NCI-H345 treated with DMSO at 0.1 percent for 48 hours (cell line): Measurements from ENCODE around the gene TGFB2.

Source experiments
- DNase-seq: peaks from one replicate; lab custom pipeline; 2025; ENCODE audit not compliant: unreplicated experiment; lab: John Stamatoyannopoulos, UW

TGFB2 gene

GRCh38 chr1:218459878-218460711 lies 115.0 kb downstream of the TGFB2 start:
- no peak for DNase-seq

- DNase-seq = no peak
Observed at GRCh38 chr1:218461351-218461750, 116.2 kb downstream of the TGFB2 start.

GRCh38 chr1:218462116-218462515 lies 117.0 kb downstream of the TGFB2 start:
- no peak for DNase-seq

DNA sequence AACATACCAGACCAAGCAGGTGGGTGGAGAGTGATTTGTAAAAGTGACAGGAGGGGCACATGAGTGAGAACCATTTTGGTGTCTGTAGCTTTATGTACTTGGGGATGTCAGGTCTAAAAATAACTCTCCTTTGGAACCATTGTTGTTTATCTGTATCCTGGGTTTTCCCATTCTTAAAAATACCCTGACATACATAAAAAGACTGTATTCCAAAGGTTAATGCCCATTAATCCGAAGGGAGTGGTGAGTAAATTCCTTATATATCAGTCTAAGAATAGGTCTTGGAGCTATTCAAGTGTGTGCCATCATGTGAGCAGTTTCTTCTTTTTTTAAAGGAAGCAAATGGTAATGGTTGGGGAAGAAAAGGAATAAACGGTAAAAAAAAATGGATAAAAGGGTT lies 117.5 kb downstream of the TGFB2 start:
- DNase-seq = no peak

DNA sequence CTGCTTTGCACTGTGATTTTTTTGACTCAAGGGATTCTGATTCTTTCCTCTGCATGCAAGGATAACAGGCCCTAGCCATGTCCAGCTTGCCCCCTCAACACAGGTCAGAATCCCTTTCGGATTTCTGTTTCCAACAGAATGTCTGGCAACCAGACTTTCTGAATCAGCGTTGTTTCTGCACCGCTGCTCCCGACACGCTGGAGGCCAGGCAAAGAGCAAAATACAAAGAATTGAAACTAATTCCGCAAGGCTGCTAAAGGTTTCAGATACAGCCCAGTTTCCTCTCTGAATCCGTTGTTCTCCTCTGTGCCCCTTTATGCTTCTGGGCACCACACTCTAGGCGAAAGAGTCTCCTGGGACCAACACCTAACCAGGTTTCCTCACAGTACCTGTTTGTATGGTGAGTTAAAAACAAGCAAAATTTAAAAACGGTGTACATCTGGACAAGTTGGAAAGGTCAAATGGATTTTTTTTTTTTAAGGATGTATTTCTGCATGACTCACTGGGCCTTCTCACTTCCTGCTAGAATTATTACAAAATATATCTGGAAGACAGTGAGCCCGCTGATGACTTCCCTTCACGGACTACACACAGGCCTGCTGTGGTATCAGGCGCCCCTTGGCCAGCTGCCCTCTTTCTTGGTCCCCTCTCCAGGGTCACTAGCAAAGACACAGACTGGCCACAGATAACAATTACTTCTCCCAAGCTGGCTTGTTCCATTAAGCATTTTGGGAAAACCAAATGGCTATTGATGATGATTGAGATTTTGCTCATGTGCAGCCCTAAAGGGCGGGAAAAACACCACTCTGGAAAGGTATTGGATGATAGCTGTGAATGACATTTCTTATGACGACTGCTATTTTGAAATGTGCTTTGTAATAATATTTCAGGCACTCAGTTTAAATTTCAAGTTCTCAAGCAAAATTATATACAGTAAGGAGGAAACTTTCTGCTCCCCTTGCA lies 118.3 kb downstream of the TGFB2 start:
- no peak for DNase-seq

- DNase-seq = no peak
Observed at GRCh38 chr1:218464871-218465270, 119.7 kb downstream of the TGFB2 start.

- no peak for DNase-seq
Observed at GRCh38 chr1:218466341-218467010, 121.3 kb downstream of the TGFB2 start.

DNA sequence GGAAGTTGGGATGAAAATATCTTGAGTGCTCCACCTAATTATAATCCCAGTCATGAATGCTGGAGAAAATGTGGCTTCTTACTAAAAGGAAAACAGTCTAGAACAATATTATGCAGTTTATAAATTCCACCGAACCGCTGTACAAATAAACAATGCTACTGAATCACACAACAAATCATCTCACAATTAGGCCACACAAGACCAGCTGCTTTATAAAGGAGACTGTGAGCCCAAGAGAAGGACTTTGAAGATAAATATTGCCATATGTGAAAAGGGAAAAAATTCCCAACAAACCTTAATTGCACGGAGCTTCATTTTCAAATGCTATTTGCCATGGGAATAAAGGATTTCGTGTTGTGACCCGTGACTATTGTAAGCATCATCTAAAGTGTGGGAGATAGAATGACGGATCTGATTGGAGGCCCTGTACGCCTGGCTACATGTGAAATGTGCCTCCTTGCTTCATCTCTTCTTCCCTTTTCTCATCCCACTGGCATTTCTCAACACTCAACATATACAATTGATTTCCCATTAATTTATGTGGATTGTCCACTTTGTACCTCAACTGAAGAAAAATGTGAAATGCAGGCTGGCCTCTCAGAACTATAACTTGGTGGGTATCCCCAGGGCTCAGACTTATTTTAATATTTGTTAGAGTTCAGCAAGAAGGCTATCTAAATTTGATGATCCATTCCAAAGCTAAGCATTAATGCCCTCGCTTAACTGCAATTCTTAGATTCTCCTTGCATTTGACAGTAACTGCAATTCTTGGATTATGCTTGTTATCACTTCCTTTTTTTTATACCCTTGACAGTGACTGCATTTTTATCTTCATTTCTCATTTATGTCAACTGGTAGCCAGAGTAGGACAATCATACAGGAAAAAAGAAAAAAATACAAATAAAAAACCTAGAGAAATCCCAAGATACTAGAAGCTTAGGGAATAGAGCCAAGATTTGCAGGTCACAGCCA lies 122.3 kb downstream of the TGFB2 start:
- no peak for DNase-seq

- DNase-seq = no peak
Observed at GRCh38 chr1:218468711-218469110, 123.6 kb downstream of the TGFB2 start.

DNA sequence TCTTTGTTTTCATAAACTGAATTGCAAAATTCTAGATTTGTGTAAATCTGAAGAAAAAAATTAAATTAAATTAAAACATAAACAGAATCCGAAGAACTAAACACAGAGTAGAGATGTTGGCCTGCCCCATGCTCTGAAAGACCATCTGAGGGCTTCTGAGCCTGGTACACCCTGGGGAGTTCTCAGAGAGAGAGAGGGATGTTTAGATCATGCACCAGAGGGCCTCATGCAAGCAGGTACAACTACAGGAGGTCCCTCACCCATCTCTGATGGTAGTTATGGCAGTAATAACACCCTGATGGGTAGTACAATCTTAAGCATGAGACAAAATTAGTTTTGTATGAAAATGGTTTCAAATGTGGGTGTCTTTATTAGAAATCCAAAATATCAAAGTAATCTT lies 127.7 kb downstream of the TGFB2 start:
- no peak for DNase-seq

DNA sequence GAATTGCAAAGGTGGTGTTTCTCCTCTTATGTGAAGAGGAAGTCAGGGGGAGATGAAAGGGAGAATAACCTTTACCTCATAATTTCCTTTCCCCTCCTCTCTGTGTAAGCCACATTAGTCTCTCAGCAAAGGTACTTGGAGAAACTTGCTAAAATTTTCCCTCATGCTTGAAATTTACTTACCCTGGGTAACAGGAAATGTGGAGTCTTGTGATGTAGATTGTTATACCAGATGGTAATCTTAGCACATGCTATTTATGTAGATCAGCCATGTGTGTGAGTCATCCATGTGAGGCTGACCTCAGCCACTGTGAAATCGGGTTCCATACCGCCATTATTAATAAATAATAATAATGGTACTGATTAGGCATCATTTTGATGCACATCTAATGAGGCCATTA lies 128.4 kb downstream of the TGFB2 start:
- DNase-seq = no peak

- DNase-seq = no peak
Observed at GRCh38 chr1:218474128-218474527, 129.0 kb downstream of the TGFB2 start.

DNA sequence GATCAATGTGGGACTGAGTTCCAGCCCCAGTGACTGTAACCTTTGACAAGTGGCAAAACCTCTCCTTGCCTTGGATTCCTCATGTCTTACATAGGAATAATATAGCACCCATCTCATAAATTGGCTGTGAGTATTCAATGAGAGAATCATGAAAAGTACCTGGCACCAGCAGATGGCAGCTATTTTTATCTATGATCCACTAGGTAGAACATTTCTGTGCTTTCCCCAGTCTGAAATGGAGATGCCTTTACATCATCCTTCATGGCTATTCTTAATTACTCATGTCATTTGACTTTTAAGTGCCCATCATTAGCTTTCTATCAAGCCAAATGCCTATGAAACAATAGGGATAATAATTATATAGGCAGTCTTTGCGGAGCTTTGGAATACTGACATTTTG lies 130.1 kb downstream of the TGFB2 start:
- no peak for DNase-seq

- no peak for DNase-seq
Observed at GRCh38 chr1:218475699-218476098, 130.6 kb downstream of the TGFB2 start.

- no peak for DNase-seq
Observed at GRCh38 chr1:218476385-218476784, 131.2 kb downstream of the TGFB2 start.

GRCh38 chr1:218478336-218478735 lies 133.2 kb downstream of the TGFB2 start:
- no peak for DNase-seq

- no peak for DNase-seq
Observed at GRCh38 chr1:218479436-218480115, 134.4 kb downstream of the TGFB2 start.

DNA sequence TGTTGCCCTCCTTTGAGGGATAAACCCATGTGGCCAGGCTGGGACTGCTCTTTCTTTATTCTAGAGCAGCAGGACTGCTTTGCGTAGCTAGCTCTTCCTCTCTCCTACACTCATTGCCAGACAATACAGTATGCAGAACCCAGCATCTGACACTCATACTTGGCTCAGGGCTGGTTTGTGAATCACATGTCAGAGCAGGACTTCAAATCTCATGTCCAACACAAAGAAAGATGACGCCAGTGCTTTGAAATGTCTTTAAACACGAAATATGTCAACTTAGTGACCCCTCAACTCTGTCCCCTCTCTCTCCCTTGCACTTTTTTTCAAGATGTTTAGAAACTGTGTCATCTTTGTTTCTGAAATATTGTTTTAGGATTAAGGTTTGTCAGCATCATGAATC lies 135.0 kb downstream of the TGFB2 start:
- DNase-seq = no peak

DNA sequence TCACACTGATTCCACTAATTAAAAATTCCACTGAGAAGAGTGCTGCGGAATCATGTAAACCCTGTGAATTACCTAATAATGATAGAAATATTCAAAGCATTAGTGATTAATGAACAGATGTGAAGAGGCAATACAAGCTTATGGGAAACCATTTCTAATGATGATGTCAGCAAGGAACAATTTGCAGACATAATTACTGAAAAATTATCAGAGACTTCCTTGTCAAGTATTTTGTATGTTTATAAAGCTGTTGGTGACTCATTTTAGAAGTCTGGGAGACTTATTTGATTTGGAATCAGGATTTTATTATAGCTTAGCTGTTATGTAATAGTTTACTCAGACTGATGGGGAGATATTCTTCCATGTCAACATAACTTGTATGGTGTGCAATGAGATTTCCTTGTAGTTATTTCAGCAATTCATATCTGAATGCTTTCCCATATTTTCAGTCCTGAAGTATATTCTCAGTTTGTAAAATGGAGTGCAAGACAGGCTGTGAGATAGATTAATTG lies 135.5 kb downstream of the TGFB2 start:
- no peak for DNase-seq
